ENCODE data around the gene R3HDM4.

DNA sequence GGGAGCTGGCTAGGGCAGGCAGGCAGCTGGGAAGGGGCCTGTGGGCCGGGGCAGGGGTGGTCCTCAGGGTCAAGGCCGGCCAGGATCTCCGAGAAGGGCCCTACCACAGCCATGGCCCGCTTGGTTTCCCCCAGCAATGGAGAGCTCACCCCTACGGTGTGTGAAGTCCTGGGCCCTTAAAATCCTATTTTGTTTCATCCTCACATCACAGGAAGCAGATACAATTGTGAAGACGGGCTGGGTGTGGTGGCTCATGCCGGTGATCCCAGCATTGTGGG lies 11.0 kb downstream of the R3HDM4 start:
- TF ChIP-seq, protein P1, sequence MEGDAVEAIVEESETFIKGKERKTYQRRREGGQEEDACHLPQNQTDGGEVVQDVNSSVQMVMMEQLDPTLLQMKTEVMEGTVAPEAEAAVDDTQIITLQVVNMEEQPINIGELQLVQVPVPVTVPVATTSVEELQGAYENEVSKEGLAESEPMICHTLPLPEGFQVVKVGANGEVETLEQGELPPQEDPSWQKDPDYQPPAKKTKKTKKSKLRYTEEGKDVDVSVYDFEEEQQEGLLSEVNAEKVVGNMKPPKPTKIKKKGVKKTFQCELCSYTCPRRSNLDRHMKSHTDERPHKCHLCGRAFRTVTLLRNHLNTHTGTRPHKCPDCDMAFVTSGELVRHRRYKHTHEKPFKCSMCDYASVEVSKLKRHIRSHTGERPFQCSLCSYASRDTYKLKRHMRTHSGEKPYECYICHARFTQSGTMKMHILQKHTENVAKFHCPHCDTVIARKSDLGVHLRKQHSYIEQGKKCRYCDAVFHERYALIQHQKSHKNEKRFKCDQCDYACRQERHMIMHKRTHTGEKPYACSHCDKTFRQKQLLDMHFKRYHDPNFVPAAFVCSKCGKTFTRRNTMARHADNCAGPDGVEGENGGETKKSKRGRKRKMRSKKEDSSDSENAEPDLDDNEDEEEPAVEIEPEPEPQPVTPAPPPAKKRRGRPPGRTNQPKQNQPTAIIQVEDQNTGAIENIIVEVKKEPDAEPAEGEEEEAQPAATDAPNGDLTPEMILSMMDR (IDR thresholded peaks at IDR 0.05) = no peak
- TF ChIP-seq POLR2AphosphoS5 (IDR thresholded peaks at IDR 0.05) (no peak), EP300 (IDR thresholded peaks at IDR 0.05) (no peak), POLR2A (IDR thresholded peaks at IDR 0.05) (no peak)

All from gastroesophageal sphincter (tissue), 3 donors.